Cardiac fibroblast (primary cell): ENCODE measurements around the gene TGFBR3L.

Experiments used
- DNase-seq, 2 donors: peaks; one replicate each; pipeline versions ENCODE4 v3.0.0 to v3.0.0-alpha.2; 2010; ENCODE audit warnings: low read depth in 2 of 2
- H3K4me3 ChIP-seq, 2 donors: replicated peaks in 1 of 2; 1 replicate in 1 of 2; 2 replicates in 1 of 2; pipeline ENCODE4 v1.5.1; 2011; ENCODE audit warnings: low read depth in 2 of 2, low read length in 2 of 2, mild to moderate bottlenecking in 2 of 2, moderate library complexity in 1 of 2
- TF ChIP-seq, protein P1 (sequence below): IDR thresholded peaks from one replicate; pipeline ENCODE4 v1.5.1; 2011; ENCODE audit warnings: low read depth, mild to moderate bottlenecking, low read length, inconsistent platforms

The TGFBR3L gene

GRCh38 chr19:7873304-7874075 is 41.1 kb upstream of the TGFBR3L start:
- H3K4me3 ChIP-seq, result no peak overlapping the region
- TF ChIP-seq, protein P1, sequence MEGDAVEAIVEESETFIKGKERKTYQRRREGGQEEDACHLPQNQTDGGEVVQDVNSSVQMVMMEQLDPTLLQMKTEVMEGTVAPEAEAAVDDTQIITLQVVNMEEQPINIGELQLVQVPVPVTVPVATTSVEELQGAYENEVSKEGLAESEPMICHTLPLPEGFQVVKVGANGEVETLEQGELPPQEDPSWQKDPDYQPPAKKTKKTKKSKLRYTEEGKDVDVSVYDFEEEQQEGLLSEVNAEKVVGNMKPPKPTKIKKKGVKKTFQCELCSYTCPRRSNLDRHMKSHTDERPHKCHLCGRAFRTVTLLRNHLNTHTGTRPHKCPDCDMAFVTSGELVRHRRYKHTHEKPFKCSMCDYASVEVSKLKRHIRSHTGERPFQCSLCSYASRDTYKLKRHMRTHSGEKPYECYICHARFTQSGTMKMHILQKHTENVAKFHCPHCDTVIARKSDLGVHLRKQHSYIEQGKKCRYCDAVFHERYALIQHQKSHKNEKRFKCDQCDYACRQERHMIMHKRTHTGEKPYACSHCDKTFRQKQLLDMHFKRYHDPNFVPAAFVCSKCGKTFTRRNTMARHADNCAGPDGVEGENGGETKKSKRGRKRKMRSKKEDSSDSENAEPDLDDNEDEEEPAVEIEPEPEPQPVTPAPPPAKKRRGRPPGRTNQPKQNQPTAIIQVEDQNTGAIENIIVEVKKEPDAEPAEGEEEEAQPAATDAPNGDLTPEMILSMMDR, result no peak
- no peak for DNase-seq

DNA sequence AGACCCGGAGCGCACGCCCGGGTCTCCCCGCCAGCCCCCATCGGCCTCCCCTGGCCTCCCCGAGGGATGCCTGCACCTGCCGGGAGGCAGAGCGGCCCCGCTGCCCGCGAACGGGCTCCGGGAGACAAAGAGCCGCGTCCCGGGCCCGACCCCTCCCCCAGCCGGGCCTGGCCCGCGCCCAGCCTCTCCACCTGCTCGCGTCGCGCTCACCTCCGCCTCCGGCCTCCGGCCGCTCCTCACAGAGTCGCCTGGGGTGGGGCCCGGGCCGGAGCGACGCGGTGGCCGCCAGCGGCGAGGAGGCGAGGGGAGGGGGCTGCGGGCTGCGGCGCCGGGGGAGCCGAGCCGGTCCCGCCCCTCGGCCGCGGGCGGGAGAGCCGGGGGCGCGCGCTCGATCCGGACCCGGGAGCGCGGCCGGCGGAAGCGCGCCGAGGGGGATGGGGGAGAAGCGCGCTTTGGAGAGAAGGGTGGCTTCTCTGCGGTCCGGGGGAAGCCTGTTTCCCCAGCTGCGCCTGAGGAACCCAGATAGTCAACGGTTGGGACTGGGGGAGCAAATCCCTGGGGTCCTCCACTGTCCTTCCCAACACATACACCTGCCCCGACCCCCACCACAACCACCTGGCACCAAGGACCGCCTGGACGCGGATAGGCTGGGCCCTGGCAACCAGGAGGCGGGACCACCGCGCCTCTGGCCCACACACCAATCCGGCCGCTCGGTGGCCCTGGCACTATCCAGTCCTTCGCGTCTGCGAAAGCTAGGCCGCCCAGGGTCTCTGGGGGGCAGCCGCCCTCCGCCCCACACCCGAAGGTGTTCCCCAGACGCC is 40.3 kb upstream of the TGFBR3L start, which contains the start of gene PRR36:
PRR36 (minus strand) TSS at position 315 of the 821 bp plus-strand sequence. CDS start 701 bp downstream, outside the sequence.
- DNase-seq, result no peak
- no peak within 1 kb of the TSS for H3K4me3 ChIP-seq

GRCh38 chr19:7874897-7875273 is 39.7 kb upstream of the TGFBR3L start:
- DNase-seq, result no peak
- TF ChIP-seq, protein P1, result no peak
- no peak overlapping the region for H3K4me3 ChIP-seq

More for the DNA sequence above, 40.3 kb upstream of the TGFBR3L start, which contains the start of gene PRR36:
- TF ChIP-seq, protein P1, result no peak

- TF ChIP-seq, protein P1, result no peak
- peak in 1 of 2 donors; percentile 37 for DNase-seq
- H3K4me3 ChIP-seq, result no peak overlapping the region
These were observed 37.3 kb upstream of the TGFBR3L start for GRCh38 chr19:7877249-7877836.

DNA sequence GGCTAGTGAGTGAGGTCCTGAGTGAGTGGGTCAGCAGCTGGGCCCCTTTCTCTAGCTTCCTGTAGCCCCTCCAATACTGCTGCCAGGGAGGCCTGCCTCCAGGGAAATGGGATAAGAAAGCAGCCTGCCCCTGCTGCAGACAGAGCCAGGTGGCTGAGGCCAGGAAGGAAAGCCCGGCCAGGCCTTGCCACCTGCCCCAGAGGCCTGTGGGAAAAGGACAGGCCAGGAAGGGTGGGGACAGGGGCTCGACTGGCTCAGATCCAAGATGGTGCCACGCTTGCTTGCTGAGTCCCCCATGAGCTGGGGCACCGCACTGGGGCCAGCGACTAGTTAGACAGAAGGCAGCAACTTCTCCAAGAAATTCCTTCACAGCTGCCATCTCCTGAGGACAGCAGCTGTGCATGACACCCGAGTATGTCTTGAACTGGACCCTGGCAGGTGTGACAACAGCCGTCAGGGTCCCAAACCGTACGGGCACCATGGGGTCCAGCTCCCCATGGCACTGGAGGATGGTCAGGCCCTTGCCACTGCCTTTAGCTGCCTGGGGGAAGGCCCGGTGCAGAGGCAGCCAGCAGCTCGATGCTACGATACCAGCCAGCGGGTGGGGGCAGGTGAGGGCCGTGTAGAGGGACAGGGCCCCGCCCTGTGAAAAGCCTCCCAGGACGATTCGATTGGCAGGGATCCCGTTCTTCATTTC is 35.4 kb upstream of the TGFBR3L start:
- TF ChIP-seq, protein P1, result no peak
- H3K4me3 ChIP-seq, result no peak overlapping the region
- DNase-seq, result no peak

DNA sequence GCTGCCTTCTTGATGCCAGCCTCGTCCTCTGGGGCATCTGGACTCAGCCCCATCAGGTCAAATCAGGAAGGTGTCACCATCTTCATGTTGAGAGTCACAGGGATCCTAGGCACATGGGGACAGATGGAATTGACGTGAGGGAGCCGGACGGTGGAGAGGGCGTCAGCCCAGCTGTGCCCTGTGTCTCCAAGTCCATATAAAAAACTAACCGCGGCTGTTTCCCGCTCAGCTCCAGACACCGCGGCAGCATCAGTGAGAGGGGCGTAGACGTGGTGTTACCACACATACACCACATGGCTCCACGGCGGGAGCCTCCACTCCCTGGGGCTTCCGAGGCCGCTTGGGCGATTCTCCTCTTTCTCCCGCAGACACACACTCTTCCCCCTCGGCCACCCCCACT is 34.8 kb upstream of the TGFBR3L start:
- DNase-seq, result no peak
- H3K4me3 ChIP-seq, result no peak overlapping the region
- TF ChIP-seq, protein P1, result no peak
